HepG2 (cell line): ENCODE results near the gene TRPM1. TPM values are rescaled to one million over a fixed set of nuclear protein-coding genes. Genes with fewer than 3 reads are reported as not detected.
A peak's percentile ranks its signal among the peaks of the same experiment; 100 is the strongest.

Experiments used
- BCL6 ChIP-seq: IDR thresholded peaks from 2 replicates; pipeline ENCODE4 v1.6.1; 2016; ENCODE audit warnings: missing genetic modification reagents, missing compliant biosample characterization
- HNF4A ChIP-seq: sonication (generic); formaldehyde crosslinking; IDR thresholded peaks from 2 replicates; pipeline ENCODE4 v1.4.0; 2020; ENCODE audit warnings: missing genetic modification reagents
- HOXD1 ChIP-seq: sonication (generic); formaldehyde crosslinking; IDR thresholded peaks from 2 replicates; pipeline ENCODE4 v1.5.0; 2020; ENCODE audit warnings: missing genetic modification reagents
- SOX13 ChIP-seq, 3 experiments: fragments of 450-650 bp in 1 of 3; sonication (generic) in 1 of 3; formaldehyde crosslinking in 1 of 3; IDR thresholded peaks in 2 of 3; conservative IDR thresholded peaks in 1 of 3; 2 replicates each; pipeline versions ENCODE4 v1.5.0 to v1.6.1; 2016 to 2020; ENCODE audit warnings: antibody characterized with exemption in 1 of 3, mild to moderate bottlenecking in 1 of 3, missing compliant biosample characterization in 1 of 3, missing genetic modification reagents in 1 of 3, moderate library complexity in 1 of 3
- ZNF280B ChIP-seq: sonication (generic); formaldehyde crosslinking; IDR thresholded peaks from 2 replicates; pipeline ENCODE4 v1.5.0; 2020; ENCODE audit warnings: missing genetic modification reagents, mild to moderate bottlenecking, borderline replicate concordance
- ZNF569 ChIP-seq: sonication (generic); formaldehyde crosslinking; IDR thresholded peaks from 2 replicates; pipeline ENCODE4 v1.5.0; 2020; ENCODE audit warnings: mild to moderate bottlenecking, missing genetic modification reagents, moderate library complexity, borderline replicate concordance
- ZNF687 ChIP-seq: sonication (generic); formaldehyde crosslinking; IDR thresholded peaks from 2 replicates; pipeline ENCODE4 v1.5.1; 2020; ENCODE audit warnings: mild to moderate bottlenecking, missing genetic modification reagents, moderate library complexity
- polyA plus RNA-seq, 8 experiments: library from polyadenylated mRNA; depleted of rRNA in 3 of 8; stranded (reverse) in 7 of 8; unstranded in 1 of 8; fragments of >200 nt; fragmentation: Illumina TruSeq in 4 of 8; extraction: Trizol in 4 of 8; gene quantifications; 2 replicates each; pipeline versions ENCODE4 v1.2.1 to v1.2.3, GENCODE V29; 2011 to 2016; ENCODE audit warnings: low read depth in 4 of 8, missing spikeins in 1 of 8, mixed read lengths in 1 of 8; ENCODE audit not compliant: insufficient read depth in 1 of 8
- total RNA-seq, 5 experiments: library from RNA; depleted of rRNA; stranded (reverse); fragments of >200 nt; fragmentation: Illumina TruSeq; extraction: Trizol; gene quantifications; 2 replicates each; pipeline ENCODE4 v1.2.3, GENCODE V29; 2016; ENCODE audit warnings: low read depth in 1 of 5
- TF ChIP-seq, protein P1 (sequence below): IDR thresholded peaks from 2 replicates; pipeline ENCODE4 v1.4.0; 2020; ENCODE audit warnings: mild to moderate bottlenecking, missing genetic modification reagents
- TF ChIP-seq, protein P2 (sequence below): sonication (generic); formaldehyde crosslinking; IDR thresholded peaks from 2 replicates; pipeline ENCODE4 v1.4.0; 2020; ENCODE audit warnings: mild to moderate bottlenecking, missing genetic modification reagents, borderline replicate concordance

TRPM1 gene
- total and polyA plus RNA-seq, 2 of the 13 experiments (the other 11 are each of a cell fraction or from before 2014, with no cell fraction given), result not detected

GRCh38 chr15:31148297-31149087 is 47.0 kb upstream of the TRPM1 start (continued):
- TF ChIP-seq, protein P1, sequence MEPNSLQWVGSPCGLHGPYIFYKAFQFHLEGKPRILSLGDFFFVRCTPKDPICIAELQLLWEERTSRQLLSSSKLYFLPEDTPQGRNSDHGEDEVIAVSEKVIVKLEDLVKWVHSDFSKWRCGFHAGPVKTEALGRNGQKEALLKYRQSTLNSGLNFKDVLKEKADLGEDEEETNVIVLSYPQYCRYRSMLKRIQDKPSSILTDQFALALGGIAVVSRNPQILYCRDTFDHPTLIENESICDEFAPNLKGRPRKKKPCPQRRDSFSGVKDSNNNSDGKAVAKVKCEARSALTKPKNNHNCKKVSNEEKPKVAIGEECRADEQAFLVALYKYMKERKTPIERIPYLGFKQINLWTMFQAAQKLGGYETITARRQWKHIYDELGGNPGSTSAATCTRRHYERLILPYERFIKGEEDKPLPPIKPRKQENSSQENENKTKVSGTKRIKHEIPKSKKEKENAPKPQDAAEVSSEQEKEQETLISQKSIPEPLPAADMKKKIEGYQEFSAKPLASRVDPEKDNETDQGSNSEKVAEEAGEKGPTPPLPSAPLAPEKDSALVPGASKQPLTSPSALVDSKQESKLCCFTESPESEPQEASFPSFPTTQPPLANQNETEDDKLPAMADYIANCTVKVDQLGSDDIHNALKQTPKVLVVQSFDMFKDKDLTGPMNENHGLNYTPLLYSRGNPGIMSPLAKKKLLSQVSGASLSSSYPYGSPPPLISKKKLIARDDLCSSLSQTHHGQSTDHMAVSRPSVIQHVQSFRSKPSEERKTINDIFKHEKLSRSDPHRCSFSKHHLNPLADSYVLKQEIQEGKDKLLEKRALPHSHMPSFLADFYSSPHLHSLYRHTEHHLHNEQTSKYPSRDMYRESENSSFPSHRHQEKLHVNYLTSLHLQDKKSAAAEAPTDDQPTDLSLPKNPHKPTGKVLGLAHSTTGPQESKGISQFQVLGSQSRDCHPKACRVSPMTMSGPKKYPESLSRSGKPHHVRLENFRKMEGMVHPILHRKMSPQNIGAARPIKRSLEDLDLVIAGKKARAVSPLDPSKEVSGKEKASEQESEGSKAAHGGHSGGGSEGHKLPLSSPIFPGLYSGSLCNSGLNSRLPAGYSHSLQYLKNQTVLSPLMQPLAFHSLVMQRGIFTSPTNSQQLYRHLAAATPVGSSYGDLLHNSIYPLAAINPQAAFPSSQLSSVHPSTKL (CRISPR knock-in tag), result peak; percentile 24; the same call in 1 of the 2 replicates
- TF ChIP-seq ZNF280B (CRISPR knock-in tag), result 0 out of 2 replicates have a peak, but pooled peaks have one; percentile 24
- no peak for TF ChIP-seq SOX13 (IDR thresholded peaks at IDR 0.05)
- TF ChIP-seq SOX13 (CRISPR knock-in tag; conservative IDR thresholded peaks at IDR 0.05 in 1 of 2, IDR thresholded peaks at IDR 0.05 in 1 of 2), result peak in 1 of 2 experiments; percentile 15; a peak in 1 of 4 replicates
- TF ChIP-seq ZNF687 (CRISPR knock-in tag), result peak; percentile 38; the same call in 1 of the 2 replicates
- TF ChIP-seq, protein P2, sequence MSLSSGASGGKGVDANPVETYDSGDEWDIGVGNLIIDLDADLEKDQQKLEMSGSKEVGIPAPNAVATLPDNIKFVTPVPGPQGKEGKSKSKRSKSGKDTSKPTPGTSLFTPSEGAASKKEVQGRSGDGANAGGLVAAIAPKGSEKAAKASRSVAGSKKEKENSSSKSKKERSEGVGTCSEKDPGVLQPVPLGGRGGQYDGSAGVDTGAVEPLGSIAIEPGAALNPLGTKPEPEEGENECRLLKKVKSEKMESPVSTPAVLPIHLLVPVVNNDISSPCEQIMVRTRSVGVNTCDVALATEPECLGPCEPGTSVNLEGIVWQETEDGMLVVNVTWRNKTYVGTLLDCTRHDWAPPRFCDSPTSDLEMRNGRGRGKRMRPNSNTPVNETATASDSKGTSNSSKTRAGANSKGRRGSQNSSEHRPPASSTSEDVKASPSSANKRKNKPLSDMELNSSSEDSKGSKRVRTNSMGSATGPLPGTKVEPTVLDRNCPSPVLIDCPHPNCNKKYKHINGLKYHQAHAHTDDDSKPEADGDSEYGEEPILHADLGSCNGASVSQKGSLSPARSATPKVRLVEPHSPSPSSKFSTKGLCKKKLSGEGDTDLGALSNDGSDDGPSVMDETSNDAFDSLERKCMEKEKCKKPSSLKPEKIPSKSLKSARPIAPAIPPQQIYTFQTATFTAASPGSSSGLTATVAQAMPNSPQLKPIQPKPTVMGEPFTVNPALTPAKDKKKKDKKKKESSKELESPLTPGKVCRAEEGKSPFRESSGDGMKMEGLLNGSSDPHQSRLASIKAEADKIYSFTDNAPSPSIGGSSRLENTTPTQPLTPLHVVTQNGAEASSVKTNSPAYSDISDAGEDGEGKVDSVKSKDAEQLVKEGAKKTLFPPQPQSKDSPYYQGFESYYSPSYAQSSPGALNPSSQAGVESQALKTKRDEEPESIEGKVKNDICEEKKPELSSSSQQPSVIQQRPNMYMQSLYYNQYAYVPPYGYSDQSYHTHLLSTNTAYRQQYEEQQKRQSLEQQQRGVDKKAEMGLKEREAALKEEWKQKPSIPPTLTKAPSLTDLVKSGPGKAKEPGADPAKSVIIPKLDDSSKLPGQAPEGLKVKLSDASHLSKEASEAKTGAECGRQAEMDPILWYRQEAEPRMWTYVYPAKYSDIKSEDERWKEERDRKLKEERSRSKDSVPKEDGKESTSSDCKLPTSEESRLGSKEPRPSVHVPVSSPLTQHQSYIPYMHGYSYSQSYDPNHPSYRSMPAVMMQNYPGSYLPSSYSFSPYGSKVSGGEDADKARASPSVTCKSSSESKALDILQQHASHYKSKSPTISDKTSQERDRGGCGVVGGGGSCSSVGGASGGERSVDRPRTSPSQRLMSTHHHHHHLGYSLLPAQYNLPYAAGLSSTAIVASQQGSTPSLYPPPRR, result 0 out of 2 replicates have a peak, but pooled peaks have one; percentile 24
- peak; percentile 11; the same call in 1 of the 2 replicates for TF ChIP-seq BCL6 (CRISPR knock-in tag)
- peak; percentile 39; the same call in 1 of the 2 replicates for TF ChIP-seq HNF4A (CRISPR knock-in tag)
- TF ChIP-seq ZNF569 (CRISPR knock-in tag), result no peak
- TF ChIP-seq HOXD1, result no peak
